GM23338 (cell line): Measurements from ENCODE around the gene KCNIP1.

ENCODE experiments used
- CTCF ChIP-seq, 2 experiments: fragments of 200-600 bp in 1 of 2; sonication (generic) in 1 of 2; conservative IDR thresholded peaks; 2 replicates each; pipeline versions ENCODE4 v1.5.1 to v1.6.1; 2016 to 2017; ENCODE audit warnings: antibody characterized with exemption in 2 of 2, low read depth in 2 of 2, mild to moderate bottlenecking in 2 of 2, moderate library complexity in 1 of 2
- EZH2 ChIP-seq: fragments of 200-600 bp; sonication (generic); IDR thresholded peaks from one replicate; pipeline ENCODE4 v1.8.0; 2017; ENCODE audit warnings: antibody characterized with exemption, mild to moderate bottlenecking, low read depth; ENCODE audit not compliant: unreplicated experiment
- EZH2phosphoT487 ChIP-seq: fragments of 200-600 bp; sonication (generic); IDR thresholded peaks from one replicate; pipeline ENCODE4 v1.8.1; 2018; ENCODE audit warnings: antibody characterized with exemption; ENCODE audit not compliant: unreplicated experiment
- POLR2AphosphoS5 ChIP-seq: IDR thresholded peaks from 2 replicates; pipeline ENCODE4 v1.6.1; 2016; ENCODE audit warnings: antibody characterized with exemption, low read depth
- REST ChIP-seq: IDR thresholded peaks from one replicate; pipeline ENCODE4 v1.6.1; 2018; ENCODE audit warnings: antibody characterized with exemption; ENCODE audit not compliant: unreplicated experiment
- STAT1 ChIP-seq: IDR thresholded peaks from one replicate; pipeline ENCODE4 v1.6.1; 2016; ENCODE audit warnings: antibody characterized with exemption; ENCODE audit not compliant: unreplicated experiment
- ZNF114 ChIP-seq: fragments of 250-450 bp; sonication (Bioruptor Pico); IDR thresholded peaks from 2 replicates; pipeline ENCODE4 v1.5.0; 2020; ENCODE audit warnings: mild to moderate bottlenecking, moderate library complexity
- ZNF331 ChIP-seq: fragments of 250-450 bp; sonication (Bioruptor Pico); IDR thresholded peaks from 2 replicates; pipeline ENCODE4 v1.5.0; 2020; ENCODE audit warnings: low read depth, mild to moderate bottlenecking, moderate library complexity

DNA sequence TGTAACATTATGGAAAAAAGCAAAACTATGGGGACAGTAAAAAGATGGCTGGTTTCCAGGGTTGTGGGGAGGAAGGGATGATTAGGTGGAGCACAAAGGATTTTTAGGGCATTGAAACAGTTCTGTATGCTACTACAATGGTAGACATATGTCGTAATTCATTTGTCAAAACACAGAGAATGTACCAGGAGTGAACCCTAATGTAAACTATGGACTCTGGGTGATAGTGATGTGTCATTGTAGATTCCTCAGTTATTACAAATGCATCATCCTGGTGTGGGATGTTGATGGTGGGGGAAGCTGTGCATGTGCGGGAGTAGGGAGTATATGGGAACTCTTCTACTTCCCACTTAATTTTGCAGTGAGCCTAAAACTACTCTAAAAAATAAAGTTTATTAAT is 144.7 kb downstream of the KCNIP1 start:
- no peak for TF ChIP-seq CTCF (conservative IDR thresholded peaks at IDR 0.05; ENCODE audit: low read depth in 2 of 2)
- no peak for TF ChIP-seq STAT1
- TF ChIP-seq POLR2AphosphoS5: no peak
- TF ChIP-seq EZH2: no peak
- no peak for TF ChIP-seq ZNF331 (CRISPR knock-in tag)
- TF ChIP-seq ZNF114: no peak
- no peak for TF ChIP-seq EZH2phosphoT487
- no peak for TF ChIP-seq REST
